GF-D8 (cell line): ENCODE data around the gene MIP.
"Not testable (repeated sequence)": the region's sequence is repeated elsewhere in the genome, so short reads cannot be mapped to it uniquely, and the experiment has no call there.

Experiments used
- DNase-seq: peaks from one replicate; lab custom pipeline; 2025; lab: John Stamatoyannopoulos, UW

Gene MIP

DNA sequence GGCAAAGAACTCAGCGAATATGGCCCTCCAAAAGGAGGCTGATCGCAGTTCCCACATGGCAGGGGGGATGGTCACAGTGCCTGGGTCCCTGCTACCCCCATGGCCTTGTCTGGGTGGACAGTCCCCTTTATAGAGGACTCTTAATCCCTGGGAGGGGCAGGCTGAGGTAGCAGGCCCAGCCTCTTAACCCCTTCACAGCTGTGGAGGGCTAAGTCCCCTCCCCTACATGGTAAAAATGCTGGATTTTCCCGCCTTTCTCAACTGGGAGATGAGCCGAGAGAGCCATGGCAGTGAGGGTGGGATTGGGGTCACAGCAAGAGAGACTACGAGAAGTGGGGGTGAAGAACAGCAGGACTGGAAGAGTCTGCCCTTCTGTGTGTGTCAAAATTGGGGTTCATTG, at the start of gene MIP:
TSS of gene MIP (minus strand) at position 101 of the 400 bp plus-strand sequence. CDS start at position 57, 44 bp downstream.
- no peak for DNase-seq

DNA sequence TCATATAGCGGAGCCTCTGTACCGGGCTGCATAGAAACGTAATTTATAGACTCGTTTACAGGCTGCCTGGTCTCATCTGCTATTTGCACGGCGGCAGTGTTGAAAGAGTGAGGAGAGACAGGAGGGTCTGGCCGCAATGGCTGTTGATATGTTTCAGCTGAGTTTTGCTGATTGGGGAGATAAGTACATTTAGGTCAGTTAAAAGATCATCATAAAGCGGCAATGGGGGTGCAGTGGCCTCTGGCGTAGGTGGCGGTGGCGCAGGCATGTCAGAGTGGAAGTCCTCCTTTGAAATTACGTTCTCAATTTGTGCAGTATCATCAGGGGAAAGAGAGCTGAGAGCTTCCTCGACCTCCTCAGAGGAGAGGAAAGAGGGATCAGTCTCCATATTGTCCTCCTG, 45.4 kb upstream of the MIP start:
- not testable (repeated sequence) for DNase-seq

- not testable (repeated sequence) for DNase-seq
Measured at GRCh38 chr12:56499452-56499851, 45.0 kb upstream of the MIP start.

DNA sequence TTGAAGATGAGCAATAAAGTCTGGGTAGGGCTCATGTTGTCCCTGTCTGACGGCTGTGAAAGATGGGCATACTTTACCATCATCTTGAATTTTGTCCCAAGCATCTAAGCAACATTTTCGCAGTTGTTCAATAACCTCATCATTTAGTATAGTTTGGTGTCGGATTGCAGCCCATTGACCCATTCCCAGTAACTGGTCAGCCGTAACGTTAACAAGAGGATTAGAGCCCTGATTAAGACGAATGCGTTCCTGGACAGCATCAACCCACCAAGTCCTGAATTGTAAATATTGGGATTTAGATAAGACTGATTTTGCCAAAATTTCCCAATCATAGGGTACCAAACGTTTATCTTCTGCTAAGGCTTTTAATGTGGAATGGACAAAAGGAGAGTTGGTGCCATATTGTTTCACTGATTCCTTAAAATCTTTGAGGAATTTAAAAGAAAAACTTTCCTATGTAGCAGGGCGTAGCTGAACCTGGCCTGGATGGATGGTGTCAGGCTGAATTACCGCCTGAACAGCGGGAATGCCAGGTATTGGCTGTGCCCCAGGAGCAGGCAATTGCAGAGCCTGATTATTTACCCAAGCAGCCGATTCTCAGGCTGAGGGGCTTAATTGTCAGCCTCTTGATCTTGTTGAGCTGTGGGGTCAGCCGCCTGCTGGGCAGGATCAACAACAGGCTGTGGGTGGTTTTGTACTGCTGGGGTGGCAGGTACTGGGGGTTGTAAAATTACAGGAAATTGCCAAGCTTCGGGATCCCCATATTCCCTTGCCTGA, 43.9 kb upstream of the MIP start:
- DNase-seq, result not testable (repeated sequence)

DNA sequence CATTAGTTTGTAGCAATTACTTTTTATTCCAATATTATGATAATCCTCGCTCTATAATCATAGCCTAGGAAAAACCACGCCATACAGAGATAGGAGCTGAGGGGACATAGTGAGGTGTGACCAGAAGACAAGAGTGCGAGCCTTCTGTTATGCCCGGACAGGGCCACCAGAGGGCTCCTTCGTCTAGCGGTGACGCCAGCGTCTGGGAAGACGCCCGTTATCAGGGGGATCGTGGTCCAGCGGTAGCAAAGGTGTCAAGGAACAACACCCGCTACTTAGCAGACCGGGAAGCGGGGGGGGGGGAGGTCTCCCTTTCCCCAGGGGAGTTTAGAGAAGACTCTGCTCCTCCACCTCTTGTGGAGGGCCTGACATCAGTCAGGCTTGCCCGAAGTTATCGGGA, 42.2 kb upstream of the MIP start:
- not testable (repeated sequence) for DNase-seq

- DNase-seq, result not testable (repeated sequence)
Measured at GRCh38 chr12:56494481-56494880, 40.0 kb upstream of the MIP start.

DNA sequence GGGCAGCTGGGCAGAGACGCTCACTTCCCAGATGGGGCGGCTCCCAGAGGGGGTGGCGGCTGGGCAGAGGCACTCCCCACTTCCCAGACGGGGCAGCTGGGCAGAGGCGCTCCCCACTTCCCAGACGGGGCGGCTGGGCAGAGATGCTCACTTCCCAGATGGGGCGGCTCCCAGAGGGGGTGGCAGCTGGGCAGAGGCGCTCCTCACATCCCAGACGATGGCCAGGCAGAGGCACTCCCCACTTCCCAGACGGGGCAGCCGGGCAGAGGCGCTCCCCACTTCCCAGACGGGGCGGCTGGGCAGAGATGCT, 39.6 kb upstream of the MIP start:
- not testable (repeated sequence) for DNase-seq

GRCh38 chr12:56493409-56494105, 39.1 kb upstream of the MIP start:
- DNase-seq, result not testable (repeated sequence)

- DNase-seq, result no peak
Measured at GRCh38 chr12:56490360-56490759, 35.9 kb upstream of the MIP start.

GRCh38 chr12:56488041-56488955, 33.8 kb upstream of the MIP start, which contains the start of gene GLS2:
Gene GLS2 (minus strand): TSS chr12:56488161. CDS start chr12:56488118, 43 bp downstream.
- no peak for DNase-seq

DNA sequence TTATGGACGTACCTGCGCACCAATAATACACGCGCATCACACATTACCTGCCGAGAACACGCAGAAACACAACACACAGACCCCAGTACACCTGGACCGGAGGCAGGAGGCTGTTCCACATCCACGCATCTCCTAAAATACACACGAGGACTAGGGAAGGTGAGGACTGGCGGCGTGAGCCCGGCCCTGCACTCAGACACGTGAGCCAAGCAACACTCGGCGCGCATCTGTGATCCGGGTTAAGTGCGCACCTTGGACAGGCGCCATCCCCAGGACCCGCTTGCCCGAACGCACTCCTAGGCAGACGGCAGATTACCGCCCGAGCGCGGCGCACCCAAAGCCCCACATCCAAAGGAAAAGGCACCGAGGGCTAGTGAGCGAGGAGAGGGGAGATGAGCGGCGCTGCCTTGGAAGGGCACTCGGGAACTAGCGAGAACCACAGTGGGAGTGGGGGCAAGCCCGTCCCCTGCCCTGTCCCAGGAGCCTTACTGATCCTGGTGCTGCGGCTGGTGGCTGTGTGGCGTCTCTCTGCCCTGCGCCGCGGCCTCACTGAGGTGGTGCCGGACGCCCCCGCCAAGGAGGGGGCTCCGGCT, 33.1 kb upstream of the MIP start:
- DNase-seq, result no peak

DNA sequence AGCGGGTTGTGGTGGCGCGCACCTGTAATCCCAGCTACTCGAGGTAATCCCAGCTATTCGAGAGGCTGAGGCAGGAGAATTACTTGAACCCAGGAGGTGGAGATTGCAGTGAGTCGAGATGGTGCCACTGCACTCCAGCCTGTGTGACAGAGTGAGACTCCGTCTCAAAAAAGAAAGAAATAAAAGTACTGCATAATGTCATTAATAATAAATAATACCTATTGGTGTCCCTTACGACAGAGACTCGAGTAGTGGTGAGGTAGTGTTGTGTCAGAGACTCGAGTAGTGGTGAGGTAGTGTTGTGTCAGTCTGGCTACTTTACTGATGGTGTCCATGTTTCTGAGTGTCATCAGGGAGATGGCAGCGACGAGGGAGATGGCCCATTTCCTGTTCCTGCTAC, 32.2 kb upstream of the MIP start:
- DNase-seq, result no peak

GRCh38 chr12:56484566-56484965, 30.1 kb upstream of the MIP start:
- no peak for DNase-seq

DNA sequence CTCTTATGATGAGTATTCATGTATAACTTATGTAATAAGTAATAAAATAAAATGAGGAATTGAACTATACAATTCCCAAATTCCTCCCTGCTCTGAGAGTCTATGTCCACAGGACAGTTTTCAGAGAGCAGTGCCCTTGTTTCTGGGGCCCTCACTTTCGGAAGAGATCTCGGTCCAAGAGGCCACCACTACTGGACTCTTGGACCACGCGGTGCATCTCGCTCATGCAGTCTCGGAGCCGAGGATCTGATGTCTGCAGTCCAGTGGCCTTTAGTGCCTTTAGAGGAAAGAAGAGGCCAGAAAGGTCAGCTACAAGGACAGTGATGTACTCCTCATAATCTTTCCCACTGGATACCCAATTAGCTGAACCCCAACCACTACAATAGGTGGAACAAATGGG, 25.2 kb upstream of the MIP start:
- DNase-seq, result no peak

GRCh38 chr12:56477521-56478225, 23.2 kb upstream of the MIP start:
- DNase-seq, result no peak

- no peak for DNase-seq
Measured at GRCh38 chr12:56476972-56477432, 22.5 kb upstream of the MIP start.

- no peak for DNase-seq
Measured at GRCh38 chr12:56476143-56476542, 21.7 kb upstream of the MIP start.

DNA sequence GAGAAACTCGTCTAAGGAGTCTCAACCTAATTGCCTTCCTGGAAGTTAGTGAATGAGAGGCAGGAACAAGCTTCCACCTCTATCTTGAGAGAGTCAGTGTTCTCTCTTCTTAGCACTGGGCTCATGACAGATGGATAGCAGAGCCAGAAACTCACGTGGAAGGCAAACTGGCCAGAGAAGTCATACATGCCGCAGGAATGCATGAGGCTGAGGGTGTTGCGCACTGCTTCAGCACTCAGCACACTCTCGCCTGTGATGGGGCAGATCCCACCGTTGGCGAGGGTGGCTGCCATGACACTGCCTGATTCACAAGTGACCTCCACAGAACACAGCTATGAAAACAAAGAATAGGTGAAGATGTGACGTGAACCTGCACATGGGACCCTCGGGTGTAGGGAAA, 19.9 kb upstream of the MIP start:
- no peak for DNase-seq

GRCh38 chr12:56469007-56469930, 14.8 kb upstream of the MIP start:
- DNase-seq, result no peak
